T-cell (primary cell): ENCODE data around the gene RNF168. TPM values are rescaled to one million over a fixed set of nuclear protein-coding genes. Genes with fewer than 3 reads are reported as not detected.
"Not testable (repeated sequence)": the region's sequence is repeated elsewhere in the genome, so short reads cannot be mapped to it uniquely, and the experiment has no call there.

ENCODE experiments used
- ATAC-seq, 4 experiments: fragments of 200-7000 bp in 3 of 4; fragments of 150-1000 bp in 1 of 4; cut with Tn5 transposase; replicated peaks in 1 of 4; 1 replicate in 3 of 4; 2 replicates in 1 of 4; pipeline ENCODE4 v1.10.0; 2021; ENCODE audit warnings: moderate library complexity in 3 of 4, mild to moderate bottlenecking in 2 of 4, moderate number of reproducible peaks in 1 of 4
- CTCF ChIA-PET, 2 donors: fragments of 300-600 bp; sonication (Branson Sonifier 250); formaldehyde crosslinking; loops; one replicate each; lab custom pipeline; 2022; ENCODE audit warnings: antibody characterized with exemption in 2 of 2; lab: Charles Lee
- POLR2A ChIA-PET, 2 donors: fragments of 300-600 bp; sonication (Branson Sonifier 250); formaldehyde crosslinking; loops; one replicate each; lab custom pipeline; 2022; ENCODE audit warnings: antibody characterized with exemption in 2 of 2; lab: Charles Lee
- DNase-seq, 35 experiments: peaks; one replicate each; pipeline versions ENCODE4 v3.0.0 to v3.0.0-alpha.2; 2013 to 2023
- H3K27ac ChIP-seq: one replicate; pipeline ENCODE4 v1.5.1; 2013; ENCODE audit warnings: low read length
- H3K27me3 ChIP-seq, 2 experiments: replicated peaks in 1 of 2; 1 replicate in 1 of 2; 2 replicates in 1 of 2; pipeline versions ENCODE4 v1.6.1 to v1.7.0; 2013; ENCODE audit warnings: low read length in 1 of 2, mixed read lengths in 1 of 2; ENCODE audit not compliant: control insufficient read depth in 2 of 2, insufficient read depth in 2 of 2; ENCODE audit errors: extremely low read depth in 1 of 2
- H3K36me3 ChIP-seq, 2 donors: 1 replicate in 1 of 2; 2 replicates in 1 of 2; pipeline versions ENCODE4 v1.6.1 to v1.7.0; 2013; ENCODE audit warnings: low read length in 1 of 2; ENCODE audit not compliant: control insufficient read depth in 2 of 2, insufficient read depth in 1 of 2; ENCODE audit errors: extremely low read depth in 1 of 2
- H3K4me1 ChIP-seq, 2 experiments: 1 replicate in 1 of 2; 2 replicates in 1 of 2; pipeline versions ENCODE4 v1.6.1 to v1.7.0; 2013; ENCODE audit warnings: low read length in 2 of 2, mixed read lengths in 1 of 2; ENCODE audit not compliant: insufficient read depth in 2 of 2, control insufficient read depth in 1 of 2; ENCODE audit errors: extremely low read depth in 1 of 2
- H3K4me3 ChIP-seq, 2 donors: 1 replicate in 1 of 2; 2 replicates in 1 of 2; pipeline versions ENCODE4 v1.5.1 to v1.7.0; 2013; ENCODE audit warnings: mild to moderate bottlenecking in 2 of 2, low read length in 1 of 2, moderate library complexity in 1 of 2; ENCODE audit not compliant: control insufficient read depth in 1 of 2; ENCODE audit errors: extremely low read depth in 1 of 2
- H3K9me3 ChIP-seq: 2 replicates; pipeline ENCODE4 v1.7.0; 2013
- H3K27ac Mint-ChIP-seq, 2 donors: one replicate each; pipeline ENCODE4 v1.8.0; 2020 to 2021; ENCODE audit warnings: mild to moderate bottlenecking in 2 of 2, mixed read lengths in 2 of 2
- H3K27me3 Mint-ChIP-seq, 2 donors: one replicate each; pipeline ENCODE4 v1.8.0; 2021 to 2022; ENCODE audit warnings: mixed read lengths in 2 of 2
- H3K36me3 Mint-ChIP-seq: one replicate; pipeline ENCODE4 v1.8.0; 2021; ENCODE audit warnings: mixed read lengths
- H3K4me1 Mint-ChIP-seq, 3 donors: one replicate each; pipeline ENCODE4 v1.8.0; 2020 to 2022; ENCODE audit warnings: mixed read lengths in 3 of 3, mild to moderate bottlenecking in 1 of 3
- H3K4me3 Mint-ChIP-seq, 3 donors: one replicate each; pipeline ENCODE4 v1.8.0; 2020 to 2022; ENCODE audit warnings: mild to moderate bottlenecking in 3 of 3, mixed read lengths in 3 of 3, moderate library complexity in 3 of 3
- H3K9me3 Mint-ChIP-seq, 3 donors: one replicate each; pipeline ENCODE4 v1.8.0; 2020 to 2022; ENCODE audit warnings: mixed read lengths in 3 of 3
- WGBS: methylation state at CpG from one replicate; pipeline ENCODE4 v1.1.5; 2013; ENCODE audit warnings: missing lambda C conversion rate; ENCODE audit not compliant: insufficient coverage; 5-methylcytosine and 5-hydroxymethylcytosine counted together
- total RNA-seq, 35 experiments: library from RNA in 6 of 35; stranded (reverse) in 6 of 35; fragments of 120-200 nt in 1 of 35; gene quantifications; one replicate each; pipeline versions ENCODE4 v1.2.1 to v1.2.4 and lab custom pipeline; 2013 to 2026

The RNF168 gene
- total RNA-seq, 5 donors from 2014 or later (not counting 1 experiment from before 2014, with no cell fraction given): 27.1 to 71.2 (median 64.8) TPM

- H3K9me3 Mint-ChIP-seq: peaks cover 0 to 5% (median 0%) of the 10 kb centered on the region in 3 donors
- H3K4me3 Mint-ChIP-seq: peak overlapping the region; percentile 53 to 74 (median 67)
Observed at GRCh38 chr3:196528639-196529233, 25.2 kb upstream of the RNF168 start.

GRCh38 chr3:196525141-196525540, 21.6 kb upstream of the RNF168 start:
- peaks cover 0 to 1% of the 10 kb centered on the region in 2 donors for H3K27me3 Mint-ChIP-seq
- ChIA-PET CTCF (interaction anchor here in 1 of 2 donors (0.5 to 0.6 kb wide), 3 partner anchors 10 to 685 kb away, joined by 3 to 5 read pairs (median 5); no protein-coding TSS in a partner anchor), POLR2A (no interaction called here)
- Histone ChIP-seq H3K27ac (no peak overlapping the region), H3K4me3 (no peak overlapping the region), H3K4me1 (peaks cover 0 to 10% of the 10 kb centered on the region in 2 experiments), H3K36me3 (no peaks in the 10 kb centered on the region), H3K27me3 (peaks cover 0 to 11% of the 10 kb centered on the region in 2 experiments), H3K9me3 (no peaks in the 10 kb centered on the region)
- H3K4me3 Mint-ChIP-seq: no peak overlapping the region
- H3K27ac Mint-ChIP-seq: no peak overlapping the region
- DNase-seq: no peak
- peaks cover 9 to 21% (median 15%) of the 10 kb centered on the region in 3 donors for H3K9me3 Mint-ChIP-seq
- peaks cover 9% of the 10 kb centered on the region for H3K36me3 Mint-ChIP-seq
- ATAC-seq: no peak
- peaks cover 0 to 7% (median 7%) of the 10 kb centered on the region in 3 donors for H3K4me1 Mint-ChIP-seq
- WGBS: 82% methylated on average over 4 of the region's 4 CpGs

More at GRCh38 chr3:196528639-196529233, 25.2 kb upstream of the RNF168 start:
- Histone ChIP-seq H3K27me3 (peaks cover 0 to 7% of the 10 kb centered on the region in 2 experiments), H3K27ac (no peak overlapping the region), H3K9me3 (no peaks in the 10 kb centered on the region), H3K4me3 (peak overlapping the region; percentile 40 to 64), H3K36me3 (no peaks in the 10 kb centered on the region), H3K4me1 (peaks cover 0 to 10% of the 10 kb centered on the region in 2 experiments)
- Mint-ChIP-seq H3K36me3 (peaks cover 5% of the 10 kb centered on the region), H3K4me1 (peaks cover 0 to 7% (median 7%) of the 10 kb centered on the region in 3 donors), H3K27me3 (peaks cover 0 to 9% of the 10 kb centered on the region in 2 donors), H3K27ac (no peak overlapping the region)
- DNase-seq (peak in 34 of 35 experiments; percentile 15 to 84 (median 60)), ATAC-seq (peak; percentile 96 to 98 (median 98))
- WGBS: 5% methylated on average over 39 of the region's 52 CpGs
- CTCF ChIA-PET: interaction anchor here (0.5 to 1.4 kb wide), 12 partner anchors 10 to 1470 kb away, joined by 3 to 6 read pairs (median 3); no protein-coding TSS in a partner anchor
- POLR2A ChIA-PET: no interaction called here

GRCh38 chr3:196524527-196524926, 21.0 kb upstream of the RNF168 start:
- POLR2A ChIA-PET: no interaction called here
- H3K27ac Mint-ChIP-seq: no peak overlapping the region

GRCh38 chr3:196523841-196524240, 20.3 kb upstream of the RNF168 start:
- Mint-ChIP-seq H3K4me1 (peaks cover 0 to 5% (median 4%) of the 10 kb centered on the region in 3 donors), H3K9me3 (peaks cover 9 to 31% (median 24%) of the 10 kb centered on the region in 3 donors), H3K27ac (no peak overlapping the region), H3K36me3 (peaks cover 20% of the 10 kb centered on the region), H3K4me3 (no peak overlapping the region), H3K27me3 (peaks cover 0 to 3% of the 10 kb centered on the region in 2 donors)
- ATAC-seq (no peak), DNase-seq (no peak)
- WGBS: 100% methylated on average over 2 of the region's 4 CpGs
- peaks cover 0 to 5% of the 10 kb centered on the region in 2 experiments for H3K4me1 ChIP-seq
- ChIA-PET CTCF (interaction anchor here in 1 of 2 donors (0.6 to 1.5 kb wide), 3 partner anchors 14 to 216 kb away, joined by 3 to 4 read pairs (median 4); partner anchors contain the start of gene PAK2), POLR2A (interaction anchor here in 1 of 2 donors (0.6 kb wide), 1 partner anchor 235 kb away, joined by 4 read pairs; no protein-coding TSS in a partner anchor)
- no peak overlapping the region for H3K27ac ChIP-seq
- no peaks in the 10 kb centered on the region for H3K36me3 ChIP-seq
- peaks cover 0 to 11% of the 10 kb centered on the region in 2 experiments for H3K27me3 ChIP-seq
- peaks cover under 1% of the 10 kb centered on the region for H3K9me3 ChIP-seq
- no peak overlapping the region for H3K4me3 ChIP-seq

More at GRCh38 chr3:196524527-196524926, 21.0 kb upstream of the RNF168 start:
- Mint-ChIP-seq H3K27me3 (peaks cover 0 to 1% of the 10 kb centered on the region in 2 donors), H3K4me3 (no peak overlapping the region), H3K9me3 (peaks cover 9 to 25% (median 19%) of the 10 kb centered on the region in 3 donors), H3K36me3 (peaks cover 13% of the 10 kb centered on the region), H3K4me1 (peaks cover 0 to 7% (median 7%) of the 10 kb centered on the region in 3 donors)
- no peak for ATAC-seq
- H3K4me3 ChIP-seq: no peak overlapping the region
- no peak overlapping the region for H3K27ac ChIP-seq
- no CpG with 5 or more reads among the region's 5 CpGs for WGBS
- CTCF ChIA-PET: interaction anchor here in 1 of 2 donors (0.6 kb wide), 2 partner anchors 36 to 41 kb away, joined by 3 to 5 read pairs; no protein-coding TSS in a partner anchor
- H3K27me3 ChIP-seq: peaks cover 0 to 11% of the 10 kb centered on the region in 2 experiments
- peaks cover 0 to 10% of the 10 kb centered on the region in 2 experiments for H3K4me1 ChIP-seq
- no peak for DNase-seq
- no peaks in the 10 kb centered on the region for H3K9me3 ChIP-seq
- no peaks in the 10 kb centered on the region for H3K36me3 ChIP-seq

GRCh38 chr3:196521291-196521690, 17.7 kb upstream of the RNF168 start:
- H3K36me3 ChIP-seq, H3K27ac Mint-ChIP-seq, H3K9me3 ChIP-seq, H3K4me1 Mint-ChIP-seq, H3K4me1 ChIP-seq, DNase-seq, H3K4me3 ChIP-seq, H3K27me3 Mint-ChIP-seq, ATAC-seq, H3K27me3 ChIP-seq, H3K4me3 Mint-ChIP-seq, H3K27ac ChIP-seq, POLR2A ChIA-PET, CTCF ChIA-PET: not testable (repeated sequence)
- H3K9me3 Mint-ChIP-seq: peaks cover 9 to 39% (median 28%) of the 10 kb centered on the region in 3 donors
- WGBS: 100% methylated on average over 6 of the region's 12 CpGs
- peaks cover 20% of the 10 kb centered on the region for H3K36me3 Mint-ChIP-seq

- no peak overlapping the region for H3K27ac ChIP-seq
- H3K4me1 ChIP-seq: no peaks in the 10 kb centered on the region
- no peak overlapping the region for H3K4me3 ChIP-seq
- no CpG with 5 or more reads among the region's 5 CpGs for WGBS
- Mint-ChIP-seq H3K4me1 (no peaks in the 10 kb centered on the region), H3K9me3 (peaks cover 12 to 43% (median 28%) of the 10 kb centered on the region in 3 donors), H3K27ac (no peak overlapping the region), H3K27me3 (peaks cover 0 to 4% of the 10 kb centered on the region in 2 donors), H3K4me3 (no peak overlapping the region), H3K36me3 (peaks cover 20% of the 10 kb centered on the region)
- POLR2A ChIA-PET: interaction anchor here in 1 of 2 donors (0.6 kb wide), 1 partner anchor 1075 kb away, joined by 4 read pairs; no protein-coding TSS in a partner anchor
- peaks cover 4% of the 10 kb centered on the region for H3K9me3 ChIP-seq
- peaks cover 0 to 8% of the 10 kb centered on the region in 2 experiments for H3K27me3 ChIP-seq
- CTCF ChIA-PET: interaction anchor here (0.9 to 1.0 kb wide), 5 partner anchors 9 to 271 kb away, joined by 3 to 5 read pairs (median 4); no protein-coding TSS in a partner anchor
- H3K36me3 ChIP-seq: no peaks in the 10 kb centered on the region
- ATAC-seq: no peak
- peak in 2 of 35 experiments; percentile 8 to 36 for DNase-seq
Observed at GRCh38 chr3:196519718-196520082, 16.1 kb upstream of the RNF168 start.
